Medulla oblongata (tissue), 1 donor: ENCODE results near the gene SYT6.

Experiments used
- DNase-seq: peaks from one replicate; pipeline ENCODE4 v3.0.0-alpha.2; 2015; ENCODE audit errors: extremely low spot score

The SYT6 gene

GRCh38 chr1:114118351-114118990, 35.2 kb downstream of the SYT6 start:
- no peak for DNase-seq

- DNase-seq, result no peak
Observed at GRCh38 chr1:114117654-114118053, 36.0 kb downstream of the SYT6 start.

- no peak for DNase-seq
Observed at GRCh38 chr1:114116086-114116485, 37.6 kb downstream of the SYT6 start.

GRCh38 chr1:114114185-114115094, 39.2 kb downstream of the SYT6 start:
- DNase-seq, result peak; percentile 29

GRCh38 chr1:114113411-114114184, 40.1 kb downstream of the SYT6 start:
- DNase-seq, result peak; percentile 81

GRCh38 chr1:114112775-114113174, 40.9 kb downstream of the SYT6 start:
- DNase-seq, result no peak

- DNase-seq, result no peak
Observed at GRCh38 chr1:114111731-114112641, 41.7 kb downstream of the SYT6 start.

- no peak for DNase-seq
Observed at GRCh38 chr1:114109981-114110380, 43.7 kb downstream of the SYT6 start.

GRCh38 chr1:114108751-114109255, 44.9 kb downstream of the SYT6 start:
- DNase-seq, result peak; percentile 48

- DNase-seq, result no peak
Observed at GRCh38 chr1:114107474-114108435, 45.9 kb downstream of the SYT6 start.

GRCh38 chr1:114105421-114105979, 48.2 kb downstream of the SYT6 start:
- DNase-seq, result no peak

GRCh38 chr1:114104949-114105348, 48.7 kb downstream of the SYT6 start:
- DNase-seq, result no peak

- no peak for DNase-seq
Observed at GRCh38 chr1:114103992-114104391, 49.7 kb downstream of the SYT6 start.

- no peak for DNase-seq
Observed at GRCh38 chr1:114102136-114102535, 51.5 kb downstream of the SYT6 start.

- DNase-seq, result no peak
Observed at GRCh38 chr1:114100148-114100547, 53.5 kb downstream of the SYT6 start.

GRCh38 chr1:114099268-114099667, 54.4 kb downstream of the SYT6 start:
- no peak for DNase-seq

GRCh38 chr1:114097109-114097508, 56.6 kb downstream of the SYT6 start:
- no peak for DNase-seq

GRCh38 chr1:114094675-114095074, 59.0 kb downstream of the SYT6 start:
- no peak for DNase-seq

- DNase-seq, result no peak
Observed at GRCh38 chr1:114094363-114094634, 59.4 kb downstream of the SYT6 start.
